ENCODE data around the gene GMPPB.
A peak's percentile ranks its signal among the peaks of the same experiment; 100 is the strongest.

Gene GMPPB

GRCh38 chr3:49723296-49723627, 489 bp downstream of the GMPPB start:
- H3K27ac ChIP-seq (ENCODE audit: insufficient read depth in 1 of 2, low read depth in 1 of 2, low read length in 2 of 2, poor library complexity in 1 of 2, severe bottlenecking in 2 of 2): peak overlapping the region; percentile 85 to 93

GRCh38 chr3:49722896-49723295, 855 bp downstream of the GMPPB start:
- Histone ChIP-seq H3K9me3 (ENCODE audit: control extremely low read depth in 1 of 5, control insufficient read depth in 4 of 5, insufficient read depth in 2 of 5, low read depth in 1 of 5, low read length in 4 of 5) (no peaks in the 10 kb centered on the region), H3K27me3 (replicated peaks in 2 of 5; ENCODE audit: control insufficient read depth in 4 of 5, insufficient read depth in 5 of 5, low read length in 4 of 5) (no peaks in the 10 kb centered on the region), H3K4me1 (ENCODE audit: control extremely low read depth in 1 of 4, control insufficient read depth in 4 of 4, insufficient read depth in 4 of 4, low read length in 3 of 4) (peaks cover 0 to 48% (median 33%) of the 10 kb centered on the region in 4 experiments), H3K4me3 (ENCODE audit: control insufficient read depth in 1 of 7, extremely low read depth in 1 of 7, insufficient read depth in 4 of 7, low read depth in 2 of 7, low read length in 6 of 7) (peak overlapping the region; percentile 85 to 96 (median 93)), H3K27ac (ENCODE audit: insufficient read depth in 1 of 2, low read depth in 1 of 2, low read length in 2 of 2, poor library complexity in 1 of 2, severe bottlenecking in 2 of 2) (peak overlapping the region; percentile 85 to 93), H3K36me3 (ENCODE audit: control insufficient read depth in 4 of 4, insufficient read depth in 4 of 4, low read length in 3 of 4) (peaks cover 2 to 59% (median 36%) of the 10 kb centered on the region in 4 experiments)
- 86% methylated on average over 8 of the region's 8 CpGs for WGBS (ENCODE audit: insufficient coverage)
- CTCF ChIA-PET: interaction anchor here (0.7 kb wide), 1 partner anchor 21 kb away, joined by 3 read pairs; no protein-coding TSS in a partner anchor
- POLR2A ChIA-PET: interaction anchor here (0.6 kb wide), 1 partner anchor 52 kb away, joined by 3 read pairs; no protein-coding TSS in a partner anchor
- DNase-seq: no peak

More at GRCh38 chr3:49723296-49723627, 489 bp downstream of the GMPPB start:
- no peaks in the 10 kb centered on the region for H3K27me3 ChIP-seq (replicated peaks in 2 of 5; ENCODE audit: control insufficient read depth in 4 of 5, insufficient read depth in 5 of 5, low read length in 4 of 5)
- H3K4me3 ChIP-seq (ENCODE audit: control insufficient read depth in 1 of 7, extremely low read depth in 1 of 7, insufficient read depth in 4 of 7, low read depth in 2 of 7, low read length in 6 of 7): peak overlapping the region; percentile 85 to 96 (median 93)
- 0% methylated on average over 16 of the region's 20 CpGs for WGBS (ENCODE audit: insufficient coverage)
- H3K36me3 ChIP-seq (ENCODE audit: control insufficient read depth in 4 of 4, insufficient read depth in 4 of 4, low read length in 3 of 4): peaks cover 3 to 62% (median 39%) of the 10 kb centered on the region in 4 experiments
- CTCF ChIA-PET: interaction anchor here (0.7 kb wide), 1 partner anchor 22 kb away, joined by 3 read pairs; no protein-coding TSS in a partner anchor
- peak; percentile 29 to 63 (median 51) for DNase-seq
- no peaks in the 10 kb centered on the region for H3K9me3 ChIP-seq (ENCODE audit: control extremely low read depth in 1 of 5, control insufficient read depth in 4 of 5, insufficient read depth in 2 of 5, low read depth in 1 of 5, low read length in 4 of 5)
- POLR2A ChIA-PET: no interaction called here
- peaks cover 0 to 45% (median 33%) of the 10 kb centered on the region in 4 experiments for H3K4me1 ChIP-seq (ENCODE audit: control extremely low read depth in 1 of 4, control insufficient read depth in 4 of 4, insufficient read depth in 4 of 4, low read length in 3 of 4)

DNA sequence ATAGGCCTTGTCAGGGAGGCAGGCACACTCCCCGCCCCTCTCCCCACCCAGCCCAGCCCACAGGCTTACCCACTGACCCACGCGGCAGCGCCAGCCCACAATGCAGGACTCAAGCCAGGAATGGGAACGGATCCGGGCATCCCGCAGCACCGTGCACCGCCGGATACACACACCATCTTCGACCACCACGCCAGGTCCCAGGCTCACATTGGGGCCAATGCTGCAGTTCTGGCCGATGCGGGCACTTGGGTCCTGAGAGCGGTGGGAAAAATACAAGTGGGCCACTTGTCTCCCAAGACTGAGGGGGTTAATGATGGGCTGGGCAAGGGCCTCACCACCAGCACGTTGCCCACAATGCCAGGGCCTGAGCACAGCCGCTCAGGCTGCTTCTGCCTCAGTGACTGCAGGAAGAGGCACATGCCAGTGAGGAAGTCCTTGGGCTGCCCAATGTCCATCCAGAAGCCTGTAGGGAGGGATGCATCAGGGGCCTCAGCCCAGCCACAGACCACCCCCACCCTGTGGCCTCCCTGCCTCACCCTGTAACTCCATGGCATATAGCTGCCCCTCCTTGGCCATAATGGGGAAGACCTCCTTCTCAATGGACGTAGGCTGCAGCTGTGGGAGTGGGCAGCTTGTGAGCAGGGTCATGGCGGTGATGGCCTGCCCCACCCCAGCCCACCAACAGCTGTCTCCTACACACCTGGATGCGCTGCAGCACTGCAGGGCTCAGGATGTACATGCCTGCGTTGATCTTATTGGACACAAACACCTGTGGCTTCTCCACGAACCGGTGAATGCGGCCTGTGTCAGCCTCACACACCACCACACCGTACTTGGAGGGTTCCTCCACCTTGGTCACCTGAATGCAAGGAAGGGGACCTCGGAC, 1.6 kb downstream of the GMPPB start:
- ChIA-PET POLR2A (interaction anchor here (0.6 kb wide), 1 partner anchor 53 kb away, joined by 3 read pairs; no protein-coding TSS in a partner anchor), CTCF (interaction anchor here (1.0 to 1.9 kb wide), 3 partner anchors 10 to 117 kb away, joined by 3 to 9 read pairs (median 7); no protein-coding TSS in a partner anchor)
- no peak overlapping the region for H3K27ac ChIP-seq (ENCODE audit: insufficient read depth in 1 of 2, low read depth in 1 of 2, low read length in 2 of 2, poor library complexity in 1 of 2, severe bottlenecking in 2 of 2)
- no peaks in the 10 kb centered on the region for H3K9me3 ChIP-seq (ENCODE audit: control extremely low read depth in 1 of 5, control insufficient read depth in 4 of 5, insufficient read depth in 2 of 5, low read depth in 1 of 5, low read length in 4 of 5)
- peaks cover 0 to 49% (median 33%) of the 10 kb centered on the region in 4 experiments for H3K4me1 ChIP-seq (ENCODE audit: control extremely low read depth in 1 of 4, control insufficient read depth in 4 of 4, insufficient read depth in 4 of 4, low read length in 3 of 4)
- 99% methylated on average over 22 of the region's 26 CpGs for whole genome bisulfite sequencing (ENCODE audit: insufficient coverage)
- H3K27me3 ChIP-seq (replicated peaks in 2 of 5; ENCODE audit: control insufficient read depth in 4 of 5, insufficient read depth in 5 of 5, low read length in 4 of 5): no peaks in the 10 kb centered on the region
- no peak for DNase-seq
- H3K36me3 ChIP-seq (ENCODE audit: control insufficient read depth in 4 of 4, insufficient read depth in 4 of 4, low read length in 3 of 4): peaks cover 0 to 54% (median 29%) of the 10 kb centered on the region in 4 experiments
- no peak overlapping the region for H3K4me3 ChIP-seq (ENCODE audit: control insufficient read depth in 1 of 7, extremely low read depth in 1 of 7, insufficient read depth in 4 of 7, low read depth in 2 of 7, low read length in 6 of 7)

DNA sequence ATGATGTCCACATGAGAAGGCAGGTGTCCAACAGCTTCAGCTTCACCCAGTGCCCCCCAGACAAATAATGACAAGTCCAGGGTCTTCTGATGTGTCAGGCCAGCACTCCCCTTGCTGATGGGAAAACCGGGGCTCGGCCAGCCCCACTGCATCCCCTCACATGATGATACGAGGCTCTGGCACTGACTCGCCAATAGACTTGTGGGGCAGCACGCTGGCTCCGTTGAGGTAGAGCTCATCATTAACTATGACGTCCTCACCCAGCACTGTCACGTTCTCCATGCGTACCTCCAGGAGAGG, 2.2 kb downstream of the GMPPB start:
- Histone ChIP-seq H3K4me3 (ENCODE audit: control insufficient read depth in 1 of 7, extremely low read depth in 1 of 7, insufficient read depth in 4 of 7, low read depth in 2 of 7, low read length in 6 of 7) (no peak overlapping the region), H3K9me3 (ENCODE audit: control extremely low read depth in 1 of 5, control insufficient read depth in 4 of 5, insufficient read depth in 2 of 5, low read depth in 1 of 5, low read length in 4 of 5) (no peaks in the 10 kb centered on the region), H3K36me3 (ENCODE audit: control insufficient read depth in 4 of 4, insufficient read depth in 4 of 4, low read length in 3 of 4) (peaks cover 0 to 51% (median 27%) of the 10 kb centered on the region in 4 experiments), H3K27ac (ENCODE audit: insufficient read depth in 1 of 2, low read depth in 1 of 2, low read length in 2 of 2, poor library complexity in 1 of 2, severe bottlenecking in 2 of 2) (no peak overlapping the region), H3K27me3 (replicated peaks in 2 of 5; ENCODE audit: control insufficient read depth in 4 of 5, insufficient read depth in 5 of 5, low read length in 4 of 5) (no peaks in the 10 kb centered on the region), H3K4me1 (ENCODE audit: control extremely low read depth in 1 of 4, control insufficient read depth in 4 of 4, insufficient read depth in 4 of 4, low read length in 3 of 4) (peaks cover 0 to 49% (median 33%) of the 10 kb centered on the region in 4 experiments)
- ChIA-PET CTCF (interaction anchor here (0.6 to 3.2 kb wide), 6 partner anchors 9 to 117 kb away, joined by 3 to 11 read pairs (median 5); no protein-coding TSS in a partner anchor), POLR2A (no interaction called here)
- 96% methylated on average over 9 of the region's 9 CpGs for WGBS (ENCODE audit: insufficient coverage)
- no peak for DNase-seq

DNA sequence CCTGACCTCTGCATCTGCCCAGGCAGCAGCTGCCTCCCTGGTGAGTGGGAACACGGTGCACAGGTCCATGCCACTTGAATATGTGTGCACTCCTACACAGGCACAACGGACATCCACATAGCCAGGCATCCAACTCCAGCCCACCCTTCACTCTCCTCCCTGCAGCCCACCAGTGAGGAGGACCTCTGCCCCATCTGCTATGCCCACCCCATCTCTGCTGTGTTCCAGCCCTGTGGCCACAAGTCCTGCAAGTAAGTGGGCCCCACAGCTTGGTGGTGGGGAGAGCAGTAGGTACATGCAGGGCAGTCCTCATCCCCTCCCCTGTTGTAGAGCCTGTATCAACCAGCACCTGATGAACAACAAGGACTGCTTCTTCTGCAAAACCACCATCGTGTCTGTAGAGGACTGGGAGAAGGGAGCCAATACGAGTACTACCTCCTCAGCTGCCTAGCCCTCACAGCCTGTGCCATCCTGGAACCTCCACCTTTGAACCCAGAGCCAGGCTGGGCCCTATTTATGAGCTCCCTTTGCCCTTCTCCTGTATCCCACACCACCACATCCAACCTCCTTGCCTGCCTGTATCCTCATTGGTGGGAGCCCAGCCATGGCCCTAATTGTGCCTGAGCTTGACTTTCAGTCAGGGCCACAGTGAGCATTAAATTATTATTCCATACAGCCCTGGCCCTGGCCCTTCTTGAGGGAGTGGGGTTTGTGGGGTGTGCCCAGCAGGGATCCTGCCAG, 2.7 kb downstream of the GMPPB start:
- WGBS (ENCODE audit: insufficient coverage): 90% methylated on average over 1 of the region's 4 CpGs
- H3K27ac ChIP-seq (ENCODE audit: insufficient read depth in 1 of 2, low read depth in 1 of 2, low read length in 2 of 2, poor library complexity in 1 of 2, severe bottlenecking in 2 of 2): no peak overlapping the region

DNA sequence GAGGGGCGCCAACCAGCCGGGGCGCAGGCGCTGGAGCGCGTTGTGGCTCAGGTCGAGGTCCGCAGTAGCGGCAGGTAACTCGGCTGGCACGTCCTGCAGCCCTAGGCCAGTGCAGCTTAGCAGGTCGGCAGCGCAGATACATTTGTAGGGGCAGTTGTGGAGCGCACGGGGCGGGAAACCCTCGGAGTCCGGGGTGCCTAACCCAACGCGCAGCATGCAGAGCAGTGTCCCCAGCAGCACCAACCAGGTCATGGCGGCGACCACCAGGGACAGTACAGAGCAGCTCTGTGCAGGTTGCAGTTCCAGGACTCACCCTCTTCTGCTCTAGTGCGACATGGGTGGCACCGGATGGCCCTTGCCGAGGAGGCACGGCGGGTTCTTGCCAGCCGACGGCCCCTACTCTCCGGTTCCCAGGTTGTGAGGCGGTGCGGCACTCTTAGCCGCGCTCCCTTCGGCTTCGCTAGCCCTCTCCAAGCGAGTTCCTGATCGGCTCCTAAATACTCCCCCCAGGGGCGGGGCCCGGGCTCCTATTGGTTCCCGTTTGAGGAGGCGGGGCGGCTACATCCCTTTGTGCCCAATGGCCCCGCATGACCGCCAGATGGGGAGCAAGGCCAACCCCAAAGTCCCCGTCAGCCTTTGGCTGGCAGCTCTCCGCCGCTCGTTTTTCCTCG, 4.4 kb downstream of the GMPPB start, which contains the start of gene AMIGO3:
Gene AMIGO3 (minus strand): TSS at position 471 of the 671 bp plus-strand sequence. CDS start 219 bp downstream, at position 252.
- Histone ChIP-seq H3K9me3 (ENCODE audit: control extremely low read depth in 1 of 5, control insufficient read depth in 4 of 5, insufficient read depth in 2 of 5, low read depth in 1 of 5, low read length in 4 of 5) (no peaks in the 10 kb centered on the region), H3K27me3 (replicated peaks in 2 of 5; ENCODE audit: control insufficient read depth in 4 of 5, insufficient read depth in 5 of 5, low read length in 4 of 5) (no peaks in the 10 kb centered on the region), H3K4me1 (ENCODE audit: control extremely low read depth in 1 of 4, control insufficient read depth in 4 of 4, insufficient read depth in 4 of 4, low read length in 3 of 4) (peaks cover 0 to 39% (median 26%) of the 10 kb centered on the region in 4 experiments), H3K4me3 (ENCODE audit: control insufficient read depth in 1 of 7, extremely low read depth in 1 of 7, insufficient read depth in 4 of 7, low read depth in 2 of 7, low read length in 6 of 7) (peak within 1 kb of the TSS; percentile 45 to 94 (median 78)), H3K36me3 (ENCODE audit: control insufficient read depth in 4 of 4, insufficient read depth in 4 of 4, low read length in 3 of 4) (peaks cover 5 to 52% (median 31%) of the 10 kb centered on the region in 4 experiments), H3K27ac (ENCODE audit: insufficient read depth in 1 of 2, low read depth in 1 of 2, low read length in 2 of 2, poor library complexity in 1 of 2, severe bottlenecking in 2 of 2) (no peak within 1 kb of the TSS)
- WGBS (ENCODE audit: insufficient coverage): under 1% methylated on average over 50 of the region's 50 CpGs
- POLR2A ChIA-PET: no interaction called here
- DNase-seq: peak; percentile 90 to 94 (median 92)
- CTCF ChIA-PET: interaction anchor here (0.7 to 3.2 kb wide), 10 partner anchors 10 to 371 kb away, joined by 3 to 18 read pairs (median 4); partner anchors contain the start of gene UBA7

More for the DNA sequence above, 2.7 kb downstream of the GMPPB start:
- Histone ChIP-seq H3K4me1 (ENCODE audit: control extremely low read depth in 1 of 4, control insufficient read depth in 4 of 4, insufficient read depth in 4 of 4, low read length in 3 of 4) (peaks cover 0 to 49% (median 33%) of the 10 kb centered on the region in 4 experiments), H3K27me3 (replicated peaks in 2 of 5; ENCODE audit: control insufficient read depth in 4 of 5, insufficient read depth in 5 of 5, low read length in 4 of 5) (no peaks in the 10 kb centered on the region), H3K9me3 (ENCODE audit: control extremely low read depth in 1 of 5, control insufficient read depth in 4 of 5, insufficient read depth in 2 of 5, low read depth in 1 of 5, low read length in 4 of 5) (no peaks in the 10 kb centered on the region), H3K36me3 (ENCODE audit: control insufficient read depth in 4 of 4, insufficient read depth in 4 of 4, low read length in 3 of 4) (peaks cover under 1 to 51% (median 27%) of the 10 kb centered on the region in 4 experiments), H3K4me3 (ENCODE audit: control insufficient read depth in 1 of 7, extremely low read depth in 1 of 7, insufficient read depth in 4 of 7, low read depth in 2 of 7, low read length in 6 of 7) (no peak overlapping the region)
- CTCF ChIA-PET: interaction anchor here (0.6 to 3.2 kb wide), 10 partner anchors 8 to 177 kb away, joined by 3 to 11 read pairs (median 5); partner anchors contain the start of gene INKA1
- no peak for DNase-seq
- POLR2A ChIA-PET: interaction anchor here (1.3 kb wide), 1 partner anchor 9 kb away, joined by 4 read pairs; no protein-coding TSS in a partner anchor

Data from common myeloid progenitor, CD34-positive (primary cell).